ENCODE results near the gene ZNF124. TPM values are rescaled to one million over a fixed set of nuclear protein-coding genes. Genes with fewer than 3 reads are reported as not detected.
A peak's percentile ranks its signal among the peaks of the same experiment; 100 is the strongest.

The ZNF124 gene
- total and polyA plus RNA-seq, 2 of the 13 experiments (the other 11 are each of a cell fraction or from before 2014, with no cell fraction given) = 9.7 to 134 TPM

GRCh38 chr1:247111700-247112478, 59.9 kb downstream of the ZNF124 start (continued):
- TF ChIP-seq ZNF597 (CRISPR knock-in tag; IDR thresholded peaks at IDR 0.05) (no peak), KLF16 (CRISPR knock-in tag; IDR thresholded peaks at IDR 0.05) (peak in 1 of 2 experiments; percentile 60; a peak in 2 of 4 replicates), ZNF441 (CRISPR knock-in tag; IDR thresholded peaks at IDR 0.05; ENCODE audit: borderline replicate concordance) (no peak), TRIM24 (CRISPR knock-in tag; IDR thresholded peaks at IDR 0.05) (no peak), ZNF772 (CRISPR knock-in tag; IDR thresholded peaks at IDR 0.05) (peak; percentile 46; the same call in 1 of the 2 replicates), ZKSCAN1 (IDR thresholded peaks at IDR 0.05; ENCODE audit: low read length) (no peak), ZNF550 (CRISPR knock-in tag; IDR thresholded peaks at IDR 0.05; ENCODE audit: borderline replicate concordance) (no peak), MAZ (IDR thresholded peaks at IDR 0.05; ENCODE audit: borderline replicate concordance, low read depth, low read length) (no peak), MAZ (CRISPR knock-in tag; IDR thresholded peaks at IDR 0.05; ENCODE audit: low read depth) (peak; percentile 72), DBP (CRISPR knock-in tag; IDR thresholded peaks at IDR 0.05; ENCODE audit: not compliant biosample characterization) (no peak), ZNF430 (CRISPR knock-in tag; IDR thresholded peaks at IDR 0.05) (peak; percentile 42; the same call in 1 of the 2 replicates), JUNB (CRISPR knock-in tag; IDR thresholded peaks at IDR 0.05; ENCODE audit: borderline replicate concordance) (no peak), ZNF879 (CRISPR knock-in tag; IDR thresholded peaks at IDR 0.05) (peak; percentile 55; the same call in 1 of the 2 replicates), RXRB (CRISPR knock-in tag; IDR thresholded peaks at IDR 0.05; ENCODE audit: borderline replicate concordance) (0 out of 2 replicates have a peak, but pooled peaks have one; percentile 18), TAF15 (IDR thresholded peaks at IDR 0.05; ENCODE audit: low read depth, low read length, poor library complexity, severe bottlenecking) (no peak), ZNF367 (CRISPR knock-in tag; IDR thresholded peaks at IDR 0.05; ENCODE audit: borderline replicate concordance) (no peak), ZNF569 (CRISPR knock-in tag; IDR thresholded peaks at IDR 0.05; ENCODE audit: borderline replicate concordance) (no peak), ZNF556 (CRISPR knock-in tag; IDR thresholded peaks at IDR 0.05; ENCODE audit: borderline replicate concordance) (no peak; the same call in 1 of the 2 replicates), ZNF484 (CRISPR knock-in tag; IDR thresholded peaks at IDR 0.05; ENCODE audit: borderline replicate concordance, low read depth) (no peak), SMAD3 (CRISPR knock-in tag; IDR thresholded peaks at IDR 0.05) (no peak), TEF (CRISPR knock-in tag; IDR thresholded peaks at IDR 0.05) (no peak), PHF21A (CRISPR knock-in tag; IDR thresholded peaks at IDR 0.05) (peak; percentile 74), ZFP36L1 (CRISPR knock-in tag; IDR thresholded peaks at IDR 0.05) (0 out of 2 replicates have a peak, but pooled peaks have one; percentile 20), MBD4 (IDR thresholded peaks at IDR 0.05; ENCODE audit: borderline replicate concordance, low read length) (no peak)
- TF ChIP-seq, protein P1, sequence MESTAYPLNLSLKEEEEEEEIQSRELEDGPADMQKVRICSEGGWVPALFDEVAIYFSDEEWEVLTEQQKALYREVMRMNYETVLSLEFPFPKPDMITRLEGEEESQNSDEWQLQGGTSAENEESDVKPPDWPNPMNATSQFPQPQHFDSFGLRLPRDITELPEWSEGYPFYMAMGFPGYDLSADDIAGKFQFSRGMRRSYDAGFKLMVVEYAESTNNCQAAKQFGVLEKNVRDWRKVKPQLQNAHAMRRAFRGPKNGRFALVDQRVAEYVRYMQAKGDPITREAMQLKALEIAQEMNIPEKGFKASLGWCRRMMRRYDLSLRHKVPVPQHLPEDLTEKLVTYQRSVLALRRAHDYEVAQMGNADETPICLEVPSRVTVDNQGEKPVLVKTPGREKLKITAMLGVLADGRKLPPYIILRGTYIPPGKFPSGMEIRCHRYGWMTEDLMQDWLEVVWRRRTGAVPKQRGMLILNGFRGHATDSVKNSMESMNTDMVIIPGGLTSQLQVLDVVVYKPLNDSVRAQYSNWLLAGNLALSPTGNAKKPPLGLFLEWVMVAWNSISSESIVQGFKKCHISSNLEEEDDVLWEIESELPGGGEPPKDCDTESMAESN (CRISPR knock-in tag; conservative IDR thresholded peaks at IDR 0.05) = peak; percentile 85
- TF ChIP-seq, protein P2, sequence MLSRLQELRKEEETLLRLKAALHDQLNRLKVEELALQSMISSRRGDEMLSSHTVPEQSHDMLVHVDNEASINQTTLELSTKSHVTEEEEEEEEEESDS (CRISPR knock-in tag; IDR thresholded peaks at IDR 0.05; ENCODE audit: borderline replicate concordance) = no peak

Data from HepG2 (cell line).